GM23248 (cell line): Measurements from ENCODE around the gene SNX4.

Experiments used
- EZH2 ChIP-seq: fragments of 200-600 bp; sonication (generic); IDR thresholded peaks from 2 replicates; pipeline ENCODE4 v1.6.1; 2018; ENCODE audit warnings: antibody characterized with exemption, mild to moderate bottlenecking; ENCODE audit not compliant: insufficient read depth, poor library complexity, severe bottlenecking
- EZH2phosphoT487 ChIP-seq: fragments of 200-600 bp; sonication (generic); IDR thresholded peaks from 2 replicates; pipeline ENCODE4 v1.6.1; 2018; ENCODE audit warnings: antibody characterized with exemption, moderate library complexity, mild to moderate bottlenecking, low read depth; ENCODE audit not compliant: insufficient read depth

DNA sequence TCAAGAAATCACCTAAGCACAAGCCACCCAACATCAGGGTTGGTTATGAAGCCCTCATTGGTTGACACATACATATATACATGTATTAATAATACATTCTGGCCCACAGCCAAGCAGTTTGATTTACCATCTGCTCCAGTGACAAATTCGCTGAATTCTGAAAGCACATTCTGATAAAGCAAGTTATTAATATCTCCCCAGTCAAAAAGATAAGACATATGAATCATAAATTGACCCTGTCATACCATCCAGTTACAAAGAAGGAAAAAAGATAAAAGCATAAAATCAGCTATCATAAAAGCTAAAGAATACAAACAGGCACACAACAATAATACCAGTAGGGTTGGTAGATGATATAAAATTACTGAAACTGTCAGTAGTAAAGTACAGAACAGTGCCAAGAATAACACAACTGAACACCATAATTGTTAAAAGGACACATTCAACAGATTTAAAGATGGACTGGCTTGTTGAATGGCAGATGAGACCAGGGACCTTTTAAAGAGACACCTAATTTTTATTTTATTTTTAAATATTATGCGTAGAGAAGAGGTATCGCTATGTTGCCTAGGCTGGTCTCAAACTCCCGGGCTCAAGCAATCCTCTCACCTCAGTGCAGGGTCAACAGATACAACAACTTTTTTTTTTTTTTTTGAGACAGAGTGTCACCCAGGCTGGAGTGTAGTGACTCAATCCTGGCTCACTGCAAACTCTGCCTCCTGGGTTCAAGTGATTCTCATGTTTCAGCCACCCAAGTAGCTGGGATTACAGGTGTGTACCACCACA is 7.7 kb downstream of the SNX4 start:
- TF ChIP-seq EZH2phosphoT487 (no peak), EZH2 (no peak)
